GM12801 (cell line): Measurements from ENCODE around the gene CLVS2.

Experiments
- CTCF ChIP-seq: IDR thresholded peaks from one replicate; pipeline ENCODE4 v1.5.1; 2011; ENCODE audit warnings: control low read depth; ENCODE audit not compliant: insufficient read length; ENCODE audit errors: extremely low read depth

Gene CLVS2

GRCh38 chr6:123007885-123008284 is 11.8 kb downstream of the CLVS2 start:
- TF ChIP-seq CTCF, result no peak

- no peak for TF ChIP-seq CTCF
Measured at GRCh38 chr6:123009059-123009458, 13.0 kb downstream of the CLVS2 start.

- TF ChIP-seq CTCF, result no peak
Measured at GRCh38 chr6:123014835-123015234, 18.8 kb downstream of the CLVS2 start.

GRCh38 chr6:123016431-123017103 is 20.5 kb downstream of the CLVS2 start:
- TF ChIP-seq CTCF, result no peak

GRCh38 chr6:123017104-123017682 is 21.2 kb downstream of the CLVS2 start:
- no peak for TF ChIP-seq CTCF

- no peak for TF ChIP-seq CTCF
Measured at GRCh38 chr6:123022975-123023374, 26.9 kb downstream of the CLVS2 start.

- TF ChIP-seq CTCF, result no peak
Measured at GRCh38 chr6:123024976-123025375, 28.9 kb downstream of the CLVS2 start.
